GM21528 (cell line): ENCODE measurements around the gene PALM.

Source experiments
- ATAC-seq: cut with Tn5 transposase; IDR thresholded peaks from one replicate; pipeline ENCODE4 v1.9.1; 2021; ENCODE audit warnings: mild to moderate bottlenecking, moderate library complexity; ENCODE audit not compliant: unreplicated experiment, low FRiP score

Gene PALM

GRCh38 chr19:772730-773436 is 64.1 kb downstream of the PALM start:
- ATAC-seq = no peak

GRCh38 chr19:776549-776948 is 67.8 kb downstream of the PALM start:
- ATAC-seq = no peak

GRCh38 chr19:778910-779653 is 70.3 kb downstream of the PALM start:
- ATAC-seq = no peak

- ATAC-seq = no peak
Measured at GRCh38 chr19:780935-781334, 72.2 kb downstream of the PALM start.

GRCh38 chr19:781800-782184 is 73.1 kb downstream of the PALM start:
- no peak for ATAC-seq

GRCh38 chr19:782185-782877 is 73.6 kb downstream of the PALM start:
- ATAC-seq = no peak

- no peak for ATAC-seq
Measured at GRCh38 chr19:782878-783668, 74.3 kb downstream of the PALM start.

GRCh38 chr19:784541-784940 is 75.8 kb downstream of the PALM start:
- ATAC-seq = no peak

GRCh38 chr19:787536-787935 is 78.8 kb downstream of the PALM start:
- ATAC-seq = no peak

- no peak for ATAC-seq
Measured at GRCh38 chr19:788686-788982, 79.9 kb downstream of the PALM start.

GRCh38 chr19:788983-789700 is 80.4 kb downstream of the PALM start:
- ATAC-seq = no peak

GRCh38 chr19:789701-790060 is 80.9 kb downstream of the PALM start:
- ATAC-seq = no peak

GRCh38 chr19:791007-791566 is 82.4 kb downstream of the PALM start:
- ATAC-seq = no peak

- ATAC-seq = no peak
Measured at GRCh38 chr19:791567-792305, 83.0 kb downstream of the PALM start.

- ATAC-seq = no peak
Measured at GRCh38 chr19:792306-792885, 83.7 kb downstream of the PALM start.

- ATAC-seq = no peak
Measured at GRCh38 chr19:793806-794205, 85.1 kb downstream of the PALM start.

GRCh38 chr19:795073-795611 is 86.4 kb downstream of the PALM start:
- no peak for ATAC-seq

GRCh38 chr19:795691-796581 is 87.2 kb downstream of the PALM start:
- no peak for ATAC-seq
